KMS-11 (cell line): ENCODE results near the gene KRTAP10-9.

Experiments used
- H2AFZ ChIP-seq: fragments of 200-600 bp; sonication (generic); 2 replicates; pipeline ENCODE4 v1.6.1; 2016; ENCODE audit warnings: antibody characterized with exemption, mixed run types, low read depth
- H3K27ac ChIP-seq: fragments of 200-600 bp; sonication (generic); 2 replicates; pipeline ENCODE4 v1.6.1; 2016; ENCODE audit warnings: mild to moderate bottlenecking, mixed run types
- H3K27me3 ChIP-seq: fragments of 200-600 bp; sonication (generic); 2 replicates; pipeline ENCODE4 v1.6.1; 2017; ENCODE audit warnings: mild to moderate bottlenecking, low read depth, mixed run types, moderate library complexity; ENCODE audit not compliant: insufficient read depth
- H3K36me3 ChIP-seq: fragments of 200-600 bp; sonication (generic); 2 replicates; pipeline ENCODE4 v1.6.1; 2017; ENCODE audit warnings: mild to moderate bottlenecking, mixed run types; ENCODE audit not compliant: insufficient read depth
- H3K4me1 ChIP-seq: fragments of 200-600 bp; sonication (generic); 2 replicates; pipeline ENCODE4 v1.6.1; 2016; ENCODE audit warnings: mild to moderate bottlenecking, low read depth, mixed run types; ENCODE audit not compliant: poor library complexity, severe bottlenecking
- H3K4me2 ChIP-seq: fragments of 200-600 bp; sonication (generic); 2 replicates; pipeline ENCODE4 v1.7.0; 2016; ENCODE audit warnings: mild to moderate bottlenecking, mixed run types
- H3K4me3 ChIP-seq: fragments of 200-600 bp; sonication (generic); IDR thresholded peaks from 2 replicates; pipeline ENCODE4 v1.6.1; 2017; ENCODE audit warnings: low read depth, low read length, mixed read lengths; ENCODE audit not compliant: insufficient read depth
- H3K79me2 ChIP-seq: fragments of 200-600 bp; sonication (generic); 2 replicates; pipeline ENCODE4 v1.6.1; 2016; ENCODE audit warnings: low read depth, mixed run types; ENCODE audit not compliant: insufficient read depth
- H3K9ac ChIP-seq: fragments of 200-600 bp; sonication (generic); 2 replicates; pipeline ENCODE4 v1.6.1; 2016; ENCODE audit warnings: mild to moderate bottlenecking, mixed run types
- H4K20me1 ChIP-seq: fragments of 200-600 bp; sonication (generic); 2 replicates; pipeline ENCODE4 v1.6.1; 2016; ENCODE audit warnings: mild to moderate bottlenecking, mixed run types; ENCODE audit not compliant: insufficient read depth
- TF ChIP-seq, protein P1 (sequence below): fragments of 200-600 bp; sonication (generic); conservative IDR thresholded peaks from 2 replicates; pipeline ENCODE4 v1.6.1; 2017; ENCODE audit warnings: low read depth, mild to moderate bottlenecking, antibody characterized with exemption, low read length, moderate library complexity, mixed read lengths

KRTAP10-9 gene

DNA sequence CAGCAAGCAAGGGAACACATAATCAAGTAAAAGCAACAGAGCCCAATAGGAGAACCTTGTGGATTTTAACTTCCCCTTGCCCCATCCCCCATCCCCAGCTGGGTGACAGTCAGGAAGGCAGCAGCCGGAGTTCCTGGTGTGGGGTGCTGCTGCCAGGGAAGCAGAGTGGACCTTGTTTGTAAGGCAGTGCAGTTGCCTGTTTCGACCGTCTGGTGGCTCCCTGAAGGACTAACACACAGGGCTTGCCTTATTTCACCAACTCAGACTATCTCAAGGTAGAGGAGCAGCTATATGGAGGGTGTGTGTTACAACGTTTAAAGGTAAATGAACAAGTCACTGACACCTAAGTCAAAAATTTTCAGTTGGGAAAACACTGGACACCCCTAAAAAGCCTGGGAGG, 8.4 kb upstream of the KRTAP10-9 start:
- Histone ChIP-seq H3K4me2 (no peak overlapping the region), H3K27me3 (peaks cover 39% of the 10 kb centered on the region), H3K79me2 (no peaks in the 10 kb centered on the region), H3K4me3 (no peak overlapping the region), H4K20me1 (no peaks in the 10 kb centered on the region), H2AFZ (no peak overlapping the region), H3K9ac (no peak overlapping the region), H3K4me1 (no peaks in the 10 kb centered on the region), H3K27ac (no peak overlapping the region), H3K36me3 (no peaks in the 10 kb centered on the region)
- TF ChIP-seq, protein P1, sequence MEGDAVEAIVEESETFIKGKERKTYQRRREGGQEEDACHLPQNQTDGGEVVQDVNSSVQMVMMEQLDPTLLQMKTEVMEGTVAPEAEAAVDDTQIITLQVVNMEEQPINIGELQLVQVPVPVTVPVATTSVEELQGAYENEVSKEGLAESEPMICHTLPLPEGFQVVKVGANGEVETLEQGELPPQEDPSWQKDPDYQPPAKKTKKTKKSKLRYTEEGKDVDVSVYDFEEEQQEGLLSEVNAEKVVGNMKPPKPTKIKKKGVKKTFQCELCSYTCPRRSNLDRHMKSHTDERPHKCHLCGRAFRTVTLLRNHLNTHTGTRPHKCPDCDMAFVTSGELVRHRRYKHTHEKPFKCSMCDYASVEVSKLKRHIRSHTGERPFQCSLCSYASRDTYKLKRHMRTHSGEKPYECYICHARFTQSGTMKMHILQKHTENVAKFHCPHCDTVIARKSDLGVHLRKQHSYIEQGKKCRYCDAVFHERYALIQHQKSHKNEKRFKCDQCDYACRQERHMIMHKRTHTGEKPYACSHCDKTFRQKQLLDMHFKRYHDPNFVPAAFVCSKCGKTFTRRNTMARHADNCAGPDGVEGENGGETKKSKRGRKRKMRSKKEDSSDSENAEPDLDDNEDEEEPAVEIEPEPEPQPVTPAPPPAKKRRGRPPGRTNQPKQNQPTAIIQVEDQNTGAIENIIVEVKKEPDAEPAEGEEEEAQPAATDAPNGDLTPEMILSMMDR: no peak

DNA sequence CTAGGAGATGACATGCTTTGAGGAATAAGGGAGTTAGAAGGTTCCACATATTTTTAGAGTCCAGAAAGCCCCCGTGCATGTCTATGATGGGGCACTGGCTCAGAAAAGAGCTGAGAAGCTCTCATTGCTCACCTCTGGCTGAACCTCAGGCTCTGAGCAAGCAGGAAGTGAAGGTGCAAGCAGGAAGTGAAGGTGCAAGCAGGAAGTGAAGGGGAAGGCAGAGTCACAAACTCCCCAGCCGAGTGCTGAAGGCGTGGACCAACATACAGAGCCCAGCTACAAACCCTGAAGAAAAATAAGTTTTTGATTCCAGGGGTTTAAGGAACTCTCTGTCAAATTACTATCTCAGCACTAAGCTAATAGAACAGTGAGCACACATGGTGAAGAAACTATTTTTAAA, 8.0 kb upstream of the KRTAP10-9 start:
- Histone ChIP-seq H3K4me3 (no peak overlapping the region), H3K36me3 (no peaks in the 10 kb centered on the region), H3K27me3 (peaks cover 36% of the 10 kb centered on the region), H2AFZ (no peak overlapping the region), H4K20me1 (no peaks in the 10 kb centered on the region), H3K27ac (no peak overlapping the region), H3K9ac (no peak overlapping the region), H3K4me2 (no peak overlapping the region), H3K4me1 (no peaks in the 10 kb centered on the region), H3K79me2 (no peaks in the 10 kb centered on the region)
- TF ChIP-seq, protein P1: no peak

DNA sequence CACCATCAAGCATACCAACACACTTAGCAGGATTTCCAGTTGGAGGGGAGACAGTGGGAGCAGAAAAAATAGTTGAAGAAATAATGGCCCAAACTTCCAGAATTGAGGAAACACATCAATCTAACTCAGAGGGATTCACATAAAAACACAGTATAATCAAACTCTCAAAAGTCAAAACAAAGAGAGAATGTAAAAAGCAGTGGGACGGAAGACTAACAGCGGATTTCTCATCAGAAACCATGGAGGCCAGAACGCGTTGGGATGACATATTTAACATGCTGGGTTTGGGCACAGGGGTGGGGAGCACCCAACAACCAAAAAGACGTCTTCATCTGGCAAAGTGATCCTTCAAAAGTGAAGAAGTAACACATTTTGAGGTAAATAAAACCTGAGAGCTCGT, 7.0 kb upstream of the KRTAP10-9 start:
- H3K27me3 ChIP-seq: peaks cover 33% of the 10 kb centered on the region
- no peaks in the 10 kb centered on the region for H4K20me1 ChIP-seq
- no peak overlapping the region for H3K4me2 ChIP-seq
- no peaks in the 10 kb centered on the region for H3K79me2 ChIP-seq
- TF ChIP-seq, protein P1: no peak
- H3K4me1 ChIP-seq: no peaks in the 10 kb centered on the region
- no peak overlapping the region for H3K4me3 ChIP-seq
- H3K36me3 ChIP-seq: no peaks in the 10 kb centered on the region
- H2AFZ ChIP-seq: no peak overlapping the region
- no peak overlapping the region for H3K9ac ChIP-seq
- H3K27ac ChIP-seq: no peak overlapping the region

DNA sequence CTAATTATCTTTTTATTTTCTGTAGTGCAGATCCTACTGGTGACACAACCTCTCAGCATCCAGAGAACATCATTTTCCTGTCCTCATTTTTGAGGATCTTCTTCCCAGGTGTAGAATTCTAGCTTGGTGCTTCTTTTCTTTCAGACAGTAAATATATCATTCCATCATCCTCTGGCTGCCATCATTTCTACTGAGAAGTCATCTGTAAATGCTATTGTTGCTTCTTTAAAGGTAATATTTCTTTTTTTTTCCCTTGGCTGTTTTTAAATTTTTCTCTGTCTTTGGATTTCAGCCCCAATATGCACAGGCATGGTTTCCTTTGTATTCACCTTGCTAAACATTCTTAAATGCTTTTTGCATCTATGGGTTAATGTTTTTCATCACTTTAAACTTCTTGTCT, 3.3 kb upstream of the KRTAP10-9 start:
- H3K4me3 ChIP-seq: no peak overlapping the region
- TF ChIP-seq, protein P1: no peak
- no peaks in the 10 kb centered on the region for H3K36me3 ChIP-seq
- no peak overlapping the region for H2AFZ ChIP-seq
- H4K20me1 ChIP-seq: no peaks in the 10 kb centered on the region
- H3K79me2 ChIP-seq: no peaks in the 10 kb centered on the region
- peaks cover 24% of the 10 kb centered on the region for H3K27me3 ChIP-seq
- no peak overlapping the region for H3K9ac ChIP-seq
- no peak overlapping the region for H3K4me2 ChIP-seq
- no peak overlapping the region for H3K27ac ChIP-seq
- H3K4me1 ChIP-seq: no peaks in the 10 kb centered on the region

- H3K36me3 ChIP-seq: no peaks in the 10 kb centered on the region
- no peak overlapping the region for H3K4me3 ChIP-seq
- TF ChIP-seq, protein P1: no peak
- H3K4me1 ChIP-seq: no peaks in the 10 kb centered on the region
- no peaks in the 10 kb centered on the region for H3K79me2 ChIP-seq
- H2AFZ ChIP-seq: no peak overlapping the region
- no peak overlapping the region for H3K9ac ChIP-seq
- H3K4me2 ChIP-seq: no peak overlapping the region
- H4K20me1 ChIP-seq: no peaks in the 10 kb centered on the region
- peaks cover 18% of the 10 kb centered on the region for H3K27me3 ChIP-seq
- no peak overlapping the region for H3K27ac ChIP-seq
Measured at GRCh38 chr21:44625756-44626155, 1.1 kb upstream of the KRTAP10-9 start.
